Heart right ventricle (tissue), 16 donors: ENCODE results near the gene MYEOV. TPM values are rescaled to one million over a fixed set of nuclear protein-coding genes. Genes with fewer than 3 reads are reported as not detected.

Source experiments
- ATAC-seq, 8 donors: fragments of 200-7000 bp; cut with Tn5 transposase; one replicate each; pipeline ENCODE4 v1.9.1; 2020; ENCODE audit warnings: mild to moderate bottlenecking in 8 of 8, moderate library complexity in 8 of 8, moderate number of reproducible peaks in 1 of 8
- DNase-seq, 2 donors: peaks; one replicate each; pipeline ENCODE4 v3.0.0-alpha.2; 2020
- H3K27ac ChIP-seq, 10 donors: fragments of 200-600 bp; sonication (generic) in 2 of 10; one replicate each; pipeline versions ENCODE4 v1.5.0 to v1.8.0; 2020 to 2022; ENCODE audit warnings: mild to moderate bottlenecking in 3 of 10
- H3K27me3 ChIP-seq, 7 donors: fragments of 200-600 bp; one replicate each; pipeline ENCODE4 v1.8.0; 2021 to 2022; ENCODE audit warnings: mild to moderate bottlenecking in 2 of 7
- H3K36me3 ChIP-seq, 9 donors: fragments of 200-600 bp; sonication (generic) in 1 of 9; one replicate each; pipeline versions ENCODE4 v1.5.0 to v1.8.0; 2020 to 2022; ENCODE audit warnings: mild to moderate bottlenecking in 2 of 9
- H3K4me1 ChIP-seq, 9 donors: fragments of 200-600 bp; sonication (generic) in 1 of 9; one replicate each; pipeline versions ENCODE4 v1.5.0 to v1.8.0; 2020 to 2022; ENCODE audit warnings: mild to moderate bottlenecking in 4 of 9
- H3K4me3 ChIP-seq, 10 donors: fragments of 200-600 bp; sonication (generic) in 2 of 10; one replicate each; pipeline versions ENCODE4 v1.5.0 to v1.8.0; 2020 to 2022; ENCODE audit warnings: mild to moderate bottlenecking in 7 of 10, moderate library complexity in 2 of 10
- H3K9me3 ChIP-seq, 11 donors: fragments of 200-600 bp in 10 of 11; sonication (generic) in 2 of 11; one replicate each; pipeline versions ENCODE4 v1.5.0 to v1.8.0; 2013 to 2022; ENCODE audit warnings: mild to moderate bottlenecking in 2 of 11, control low read depth in 1 of 11, moderate library complexity in 1 of 11
- CTCF ChIP-seq, 9 donors: fragments of 200-600 bp; sonication (generic) in 2 of 9; IDR thresholded peaks; one replicate each; pipeline versions ENCODE4 v1.5.0 to v1.8.0; 2021 to 2022; ENCODE audit warnings: antibody characterized with exemption in 9 of 9, mild to moderate bottlenecking in 5 of 9, moderate library complexity in 1 of 9
- WGBS, 2 donors: extraction: QIAGEN DNeasy Blood & Tissue Kit; methylation state at CpG; one replicate each; pipeline ENCODE4 v1.1.7; 2013; ENCODE audit warnings: inconsistent platforms in 1 of 2; 5-methylcytosine and 5-hydroxymethylcytosine counted together
- intact Hi-C, 10 donors: fragments of 100-400 bp; cut with DNase I; formaldehyde crosslinking; loops; one replicate each; pipeline versions ENCODE4 v1.11.1 to v1.14.2; 2022
- polyA plus RNA-seq, 2 donors: library from polyadenylated mRNA; stranded (reverse); fragments of 200-250 nt; gene quantifications; one replicate each; pipeline ENCODE4 v1.2.3, GENCODE V29; 2013
- total RNA-seq, 10 donors: library from RNA; stranded (reverse); fragmentation: NEBNext Ultra II Directional in 3 of 10; extraction: Animal tissue kit (Norgen Biotek cat#: 25700) in 3 of 10; gene quantifications; one replicate each; pipeline versions ENCODE4 v1.2.1 to v1.2.4, GENCODE V29; 2021 to 2023
- donor health status: Arrhythmogenic right ventricular cardiomyopathy.
- donor health status: ischemic (EF 13 %, LVEDD 7.1; RV severe dilation, severe dysfunction).
- donor health status: healthy with polysubstance abuse.
- donor health status: DM: no; HTN: yes; CAD: no.
- donor health status: DM: no; HTN: no; CAD: no.
- donor health status: ischemic (EF 25% LVEDD 6.9; RV normal size, moderate dysfunction).
- donor health status: ischemic (EF 25% LVEDD 5.7; RV mildly dilated, moderate dysfunction).
- donor health status: healthy.
- donor health status: DM: yes; HTN: yes; CAD: no.
- donor health status: Ischemic cardiomyopathy.
- donor health status: ischemic (EF 35%, LVEDD 5.7; RV mildly dilated, moderate dysfunction).
- donor health status: nonischemic (EF 11% LVEDD 7.7; RV severe dilation, severe dysfunction).
- donor health status: DM: yes; HTN: yes; CAD: no.
- donor health status: PGD.
- donor health status: ischemic (EF 29% LVEDD 5.4; RV normal size, mild dysfunction).
- donor health status: nonischemic (EF 23%, LVEDD 6.1; RV moderate dilation, normal function).

The MYEOV gene
- total and polyA plus RNA-seq, 12 donors: 0.07 TPM; not detected in 11

DNA sequence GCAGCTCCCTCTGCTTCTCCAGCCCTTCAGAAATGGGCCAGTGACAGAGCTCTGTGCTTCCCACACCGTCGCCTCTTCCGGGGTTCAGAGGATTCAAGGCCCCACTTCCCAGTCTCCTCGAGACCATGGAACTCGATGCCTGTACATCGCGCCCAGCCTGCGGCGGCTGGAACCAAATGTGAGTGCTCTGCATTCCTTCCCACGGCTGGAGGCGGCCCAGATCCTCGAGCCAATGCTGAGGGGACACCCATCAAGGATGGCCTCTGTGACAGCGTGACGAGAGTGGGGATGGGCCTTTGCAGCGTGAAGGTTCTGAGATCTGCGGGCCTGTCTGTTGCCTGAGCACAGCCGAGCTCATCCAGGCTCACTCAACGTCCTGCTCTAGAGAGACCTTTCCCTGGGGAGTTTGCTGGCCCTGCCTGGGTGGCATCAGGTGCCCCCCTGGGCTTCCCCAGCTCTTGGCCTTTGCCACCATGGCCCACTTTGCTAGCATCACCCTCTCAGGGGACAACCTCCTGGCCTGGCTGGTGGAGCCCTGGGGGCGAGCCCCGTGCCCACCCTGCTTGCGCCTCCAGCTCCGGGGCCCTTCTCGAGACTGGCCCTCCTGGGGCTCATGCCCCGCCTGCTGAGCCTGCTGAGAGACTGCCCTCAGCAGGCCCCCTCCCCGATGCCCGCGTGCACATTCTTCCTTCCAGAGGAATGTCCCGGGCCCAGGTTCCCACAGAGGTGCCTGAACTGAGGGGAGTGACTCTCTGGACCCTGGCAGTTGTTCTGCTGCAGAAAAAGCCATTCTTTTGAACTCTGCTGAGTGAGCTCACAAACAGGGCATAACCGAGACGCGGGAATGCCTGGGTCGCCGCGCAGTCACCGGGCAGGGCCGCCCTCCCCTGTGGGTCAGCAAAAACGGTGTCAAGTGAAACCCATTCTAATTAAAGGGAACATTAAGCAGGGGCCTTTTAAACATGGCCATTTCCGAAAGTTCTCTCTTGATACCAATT is 7.3 kb upstream of the MYEOV start:
- no peak for TF ChIP-seq CTCF (IDR thresholded peaks at IDR 0.05)
- intact Hi-C loops: no loop called here
- ATAC-seq: peak in 1 of 8 donors; percentile 55
- 73 to 74% methylated on average over 38 of the region's 38 CpGs for WGBS, 2 donors
- no peak for DNase-seq
- Histone ChIP-seq H3K4me1 (peaks cover 0 to 6% (median 0%) of the 10 kb centered on the region in 9 donors), H3K36me3 (no peaks in the 10 kb centered on the region), H3K4me3 (no peak overlapping the region), H3K9me3 (peaks cover 0 to 6% (median 0%) of the 10 kb centered on the region in 11 donors), H3K27me3 (no peaks in the 10 kb centered on the region), H3K27ac (no peak overlapping the region)

GRCh38 chr11:69287968-69288882 is 5.7 kb upstream of the MYEOV start:
- WGBS, 2 donors: 85 to 87% methylated on average over 20 of the region's 20 CpGs
- no peak overlapping the region for H3K4me3 ChIP-seq
- peaks cover 0 to 10% (median 0%) of the 10 kb centered on the region in 9 donors for H3K4me1 ChIP-seq
- no peak overlapping the region for H3K27ac ChIP-seq
- ATAC-seq (no peak), DNase-seq (no peak)
- TF ChIP-seq CTCF (IDR thresholded peaks at IDR 0.05): no peak
- H3K36me3 ChIP-seq: no peaks in the 10 kb centered on the region
- intact Hi-C loops: no loop called here
- no peaks in the 10 kb centered on the region for H3K9me3 ChIP-seq
- no peaks in the 10 kb centered on the region for H3K27me3 ChIP-seq

GRCh38 chr11:69288883-69289242 is 5.1 kb upstream of the MYEOV start:
- no peaks in the 10 kb centered on the region for H3K36me3 ChIP-seq
- WGBS, 2 donors: 62 to 67% methylated on average over 2 of the region's 2 CpGs
- no peaks in the 10 kb centered on the region for H3K27me3 ChIP-seq
- TF ChIP-seq CTCF (IDR thresholded peaks at IDR 0.05): no peak
- ATAC-seq (no peak), DNase-seq (no peak)
- intact Hi-C loops: no loop called here
- no peak overlapping the region for H3K27ac ChIP-seq
- H3K9me3 ChIP-seq: no peaks in the 10 kb centered on the region
- H3K4me1 ChIP-seq: peaks cover 0 to 16% (median 0%) of the 10 kb centered on the region in 9 donors
- no peak overlapping the region for H3K4me3 ChIP-seq

DNA sequence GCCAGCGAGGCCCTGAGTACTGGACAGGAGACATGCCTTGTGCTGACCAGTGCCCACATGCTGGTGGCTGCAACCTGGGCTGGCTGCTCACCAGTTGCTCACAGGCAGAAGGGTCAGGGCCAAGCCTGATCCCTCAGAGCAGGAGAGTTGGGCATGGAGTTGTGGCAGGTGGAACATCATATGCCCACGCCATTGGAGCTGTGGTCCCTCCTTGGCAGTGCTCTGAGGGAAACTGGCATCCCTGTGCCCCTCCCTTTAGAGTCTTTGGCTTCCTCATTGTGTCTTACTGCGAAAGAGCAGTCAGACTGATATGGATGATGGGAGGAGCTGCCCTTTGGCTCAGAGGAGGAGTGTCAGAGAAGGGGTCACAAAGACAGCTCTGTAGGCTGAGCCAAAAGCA is 3.1 kb upstream of the MYEOV start:
- no peak for TF ChIP-seq CTCF (IDR thresholded peaks at IDR 0.05)

More for the DNA sequence above, 3.1 kb upstream of the MYEOV start:
- Histone ChIP-seq H3K9me3 (no peaks in the 10 kb centered on the region), H3K27me3 (no peaks in the 10 kb centered on the region), H3K4me1 (peaks cover 0 to 19% (median 3%) of the 10 kb centered on the region in 9 donors), H3K27ac (no peak overlapping the region), H3K36me3 (no peaks in the 10 kb centered on the region), H3K4me3 (no peak overlapping the region)
- no peak for DNase-seq
- WGBS, 2 donors: 92 to 95% methylated on average over 3 of the region's 3 CpGs
- intact Hi-C loops: loop anchor here in 8 of 10 donors (5.0 to 10.0 kb wide), 5 partner anchors 124 to 351 kb away; partner anchors contain the start of gene CCND1 (in 4 of the 8)
- ATAC-seq: no peak
